H7 (cell line): ENCODE data around the gene HOXD13. TPM values are rescaled to one million over a fixed set of nuclear protein-coding genes. Genes with fewer than 3 reads are reported as not detected.

ENCODE experiments used
- DNase-seq: peaks from one replicate; pipeline ENCODE4 v3.0.0; 2012
- H3K27me3 ChIP-seq: 2 replicates; pipeline ENCODE4 v1.6.0; 2011; ENCODE audit warnings: mild to moderate bottlenecking, low read length; ENCODE audit not compliant: control insufficient read depth, insufficient read depth
- H3K36me3 ChIP-seq: replicated peaks from 2 replicates; pipeline ENCODE4 v1.5.1; 2011; ENCODE audit warnings: low read length; ENCODE audit not compliant: control insufficient read depth, insufficient read depth
- H3K4me3 ChIP-seq: 2 replicates; pipeline ENCODE4 v1.5.1; 2011; ENCODE audit warnings: low read depth, mild to moderate bottlenecking, control low read depth, low read length, moderate library complexity; ENCODE audit not compliant: insufficient read depth
- total RNA-seq: library from RNA; depleted of rRNA; stranded (reverse); fragments of >200 nt; shearing (Covaris generic); gene quantifications from 2 replicates; pipeline ENCODE4 v1.2.3, GENCODE V29; 2014

HOXD13 gene
- total RNA-seq, 1 experiment from 2014 or later, result 0.07 TPM

- no peak for DNase-seq
- Histone ChIP-seq H3K36me3 (no peaks in the 10 kb centered on the region), H3K27me3 (peaks cover 100% of the 10 kb centered on the region), H3K4me3 (no peak overlapping the region)
Observed at GRCh38 chr2:176114120-176114929, 21.8 kb downstream of the HOXD13 start.

GRCh38 chr2:176114930-176115625 is 22.6 kb downstream of the HOXD13 start:
- DNase-seq, result peak; percentile 72
- Histone ChIP-seq H3K36me3 (no peaks in the 10 kb centered on the region), H3K27me3 (peaks cover 100% of the 10 kb centered on the region), H3K4me3 (no peak overlapping the region)

- peak; percentile 93 for DNase-seq
- H3K36me3 ChIP-seq, result no peaks in the 10 kb centered on the region
- peaks cover 100% of the 10 kb centered on the region for H3K27me3 ChIP-seq
- peak within 1 kb of the TSS; percentile 7; the same call in 1 of the 2 replicates for H3K4me3 ChIP-seq
Observed at GRCh38 chr2:176115883-176116813, 23.6 kb downstream of the HOXD13 start, which contains the start of gene HOXD10. Gene HOXD10, plus strand, starts transcription at chr2:176116778. Its CDS starts 56 bp downstream, at chr2:176116834.

- peaks cover 100% of the 10 kb centered on the region for H3K27me3 ChIP-seq
- H3K36me3 ChIP-seq, result no peaks in the 10 kb centered on the region
- no peak overlapping the region for H3K4me3 ChIP-seq
- DNase-seq, result peak; percentile 52
Observed at GRCh38 chr2:176117162-176117822, 24.8 kb downstream of the HOXD13 start.

GRCh38 chr2:176117823-176118371 is 25.4 kb downstream of the HOXD13 start:
- DNase-seq, result no peak
- peaks cover 100% of the 10 kb centered on the region for H3K27me3 ChIP-seq
- H3K36me3 ChIP-seq, result no peaks in the 10 kb centered on the region
- H3K4me3 ChIP-seq, result no peak overlapping the region

- Histone ChIP-seq H3K27me3 (peaks cover 100% of the 10 kb centered on the region), H3K4me3 (no peak overlapping the region)
Observed at GRCh38 chr2:176118601-176119339, 26.2 kb downstream of the HOXD13 start.

GRCh38 chr2:176120364-176121189 is 28.1 kb downstream of the HOXD13 start:
- H3K27me3 ChIP-seq, result peaks cover 100% of the 10 kb centered on the region
- H3K36me3 ChIP-seq, result no peaks in the 10 kb centered on the region
- no peak overlapping the region for H3K4me3 ChIP-seq
- no peak for DNase-seq

More at GRCh38 chr2:176118601-176119339, 26.2 kb downstream of the HOXD13 start:
- DNase-seq, result peak; percentile 87
- no peaks in the 10 kb centered on the region for H3K36me3 ChIP-seq

GRCh38 chr2:176121190-176122051 is 28.9 kb downstream of the HOXD13 start:
- no peak overlapping the region for H3K4me3 ChIP-seq
- peak; percentile 76 for DNase-seq
- H3K27me3 ChIP-seq, result peaks cover 100% of the 10 kb centered on the region
- H3K36me3 ChIP-seq, result no peaks in the 10 kb centered on the region

GRCh38 chr2:176122052-176122682 is 29.6 kb downstream of the HOXD13 start:
- no peaks in the 10 kb centered on the region for H3K36me3 ChIP-seq
- DNase-seq, result peak; percentile 87

GRCh38 chr2:176122683-176123410 is 30.3 kb downstream of the HOXD13 start, which contains the start of gene HOXD9:
Gene HOXD9, plus strand, starts transcription at chr2:176122719. Its CDS starts 50 bp downstream, at chr2:176122769.
- H3K27me3 ChIP-seq, result peaks cover 100% of the 10 kb centered on the region
- H3K4me3 ChIP-seq, result peak within 1 kb of the TSS; percentile 6; the same call in 1 of the 2 replicates
- no peaks in the 10 kb centered on the region for H3K36me3 ChIP-seq
- DNase-seq, result peak; percentile 86

More at GRCh38 chr2:176122052-176122682, 29.6 kb downstream of the HOXD13 start:
- Histone ChIP-seq H3K4me3 (no peak overlapping the region), H3K27me3 (peaks cover 100% of the 10 kb centered on the region)
